ENCODE results near the gene HCRT.

GRCh38 chr17:42136654-42137051 is 48.6 kb downstream of the HCRT start:
- TF ChIP-seq CTCF (conservative IDR thresholded peaks at IDR 0.05; ENCODE audit: low read depth, low read length): no peak
- TF ChIP-seq RFX5 (IDR thresholded peaks at IDR 0.05; ENCODE audit: low read depth, low read length): no peak
- TF ChIP-seq MAZ (IDR thresholded peaks at IDR 0.05; ENCODE audit: borderline replicate concordance, low read depth, low read length): no peak
- no peak for TF ChIP-seq POLR2A (IDR thresholded peaks at IDR 0.05; ENCODE audit: low read depth, low read length)
- TF ChIP-seq CHD1 (IDR thresholded peaks at IDR 0.05; ENCODE audit: low read depth, low read length): no peak
- TF ChIP-seq USF2 (IDR thresholded peaks at IDR 0.05; ENCODE audit: low read depth, low read length): no peak
- TF ChIP-seq RAD21 (IDR thresholded peaks at IDR 0.05; ENCODE audit: low read length): no peak
- no peak for TF ChIP-seq SMC3 (IDR thresholded peaks at IDR 0.05; ENCODE audit: low read depth, low read length)
- no peak for TF ChIP-seq BHLHE40 (IDR thresholded peaks at IDR 0.05; ENCODE audit: low read depth, low read length)
- no peak for TF ChIP-seq RCOR1 (IDR thresholded peaks at IDR 0.05; ENCODE audit: insufficient replicate concordance, low read length)

All from IMR-90 (cell line).